Measurements from ENCODE around the gene SDK1.

Gene SDK1

DNA sequence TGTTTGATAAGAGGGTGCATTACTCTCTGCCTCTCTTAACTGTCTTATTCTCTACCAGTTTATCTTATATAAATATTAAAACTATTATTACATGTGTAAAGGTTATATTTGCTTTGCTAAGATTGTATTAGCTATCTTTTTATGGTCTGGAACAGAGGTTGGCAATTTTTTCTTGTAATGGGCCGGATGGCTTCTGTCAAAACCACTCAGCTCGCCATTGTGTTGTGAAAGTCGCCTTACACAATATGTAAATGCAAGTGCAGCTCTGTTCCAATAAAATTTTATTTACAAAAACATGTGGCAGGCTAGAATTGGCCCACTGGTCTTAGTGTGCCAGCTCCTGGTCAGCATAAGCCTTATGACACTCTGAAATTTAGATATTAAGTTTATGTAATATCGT lies 185.8 kb downstream of the SDK1 start:
- DNase-seq: no peak
- Histone ChIP-seq H3K9me3 (no peaks in the 10 kb centered on the region), H3K4me1 (no peaks in the 10 kb centered on the region), H3K4me3 (ENCODE audit: low read depth, low read length) (no peak overlapping the region), H3K36me3 (no peaks in the 10 kb centered on the region), H3K27me3 (no peaks in the 10 kb centered on the region)
- TF ChIP-seq, protein P1, sequence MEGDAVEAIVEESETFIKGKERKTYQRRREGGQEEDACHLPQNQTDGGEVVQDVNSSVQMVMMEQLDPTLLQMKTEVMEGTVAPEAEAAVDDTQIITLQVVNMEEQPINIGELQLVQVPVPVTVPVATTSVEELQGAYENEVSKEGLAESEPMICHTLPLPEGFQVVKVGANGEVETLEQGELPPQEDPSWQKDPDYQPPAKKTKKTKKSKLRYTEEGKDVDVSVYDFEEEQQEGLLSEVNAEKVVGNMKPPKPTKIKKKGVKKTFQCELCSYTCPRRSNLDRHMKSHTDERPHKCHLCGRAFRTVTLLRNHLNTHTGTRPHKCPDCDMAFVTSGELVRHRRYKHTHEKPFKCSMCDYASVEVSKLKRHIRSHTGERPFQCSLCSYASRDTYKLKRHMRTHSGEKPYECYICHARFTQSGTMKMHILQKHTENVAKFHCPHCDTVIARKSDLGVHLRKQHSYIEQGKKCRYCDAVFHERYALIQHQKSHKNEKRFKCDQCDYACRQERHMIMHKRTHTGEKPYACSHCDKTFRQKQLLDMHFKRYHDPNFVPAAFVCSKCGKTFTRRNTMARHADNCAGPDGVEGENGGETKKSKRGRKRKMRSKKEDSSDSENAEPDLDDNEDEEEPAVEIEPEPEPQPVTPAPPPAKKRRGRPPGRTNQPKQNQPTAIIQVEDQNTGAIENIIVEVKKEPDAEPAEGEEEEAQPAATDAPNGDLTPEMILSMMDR (IDR thresholded peaks at IDR 0.05; ENCODE audit: low read depth, low read length): no peak

DNA sequence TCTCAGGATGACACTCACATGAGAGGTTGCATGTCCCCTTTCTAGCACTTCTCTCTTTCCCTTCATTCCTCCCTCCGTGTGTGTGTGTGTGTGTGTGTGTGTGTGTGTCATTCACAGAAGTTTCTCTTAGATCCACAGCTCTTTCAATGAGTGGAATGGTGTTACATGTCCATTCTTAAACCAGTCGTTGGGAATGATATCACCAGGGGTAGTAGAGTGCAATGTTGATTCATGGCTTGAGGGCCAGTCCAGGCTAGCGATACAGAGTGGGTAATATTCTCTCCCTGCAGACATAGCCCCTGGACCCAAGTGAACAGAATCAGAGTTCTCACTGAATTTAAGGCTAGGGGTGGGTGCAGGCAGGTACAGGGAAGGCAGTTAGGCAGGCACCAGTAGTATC lies 187.8 kb downstream of the SDK1 start:
- Histone ChIP-seq H3K9me3 (no peaks in the 10 kb centered on the region), H3K27me3 (no peaks in the 10 kb centered on the region), H3K4me1 (no peaks in the 10 kb centered on the region), H3K4me3 (ENCODE audit: low read depth, low read length) (no peak overlapping the region), H3K36me3 (no peaks in the 10 kb centered on the region)
- DNase-seq: no peak
- TF ChIP-seq, protein P1 (IDR thresholded peaks at IDR 0.05; ENCODE audit: low read depth, low read length): no peak

DNA sequence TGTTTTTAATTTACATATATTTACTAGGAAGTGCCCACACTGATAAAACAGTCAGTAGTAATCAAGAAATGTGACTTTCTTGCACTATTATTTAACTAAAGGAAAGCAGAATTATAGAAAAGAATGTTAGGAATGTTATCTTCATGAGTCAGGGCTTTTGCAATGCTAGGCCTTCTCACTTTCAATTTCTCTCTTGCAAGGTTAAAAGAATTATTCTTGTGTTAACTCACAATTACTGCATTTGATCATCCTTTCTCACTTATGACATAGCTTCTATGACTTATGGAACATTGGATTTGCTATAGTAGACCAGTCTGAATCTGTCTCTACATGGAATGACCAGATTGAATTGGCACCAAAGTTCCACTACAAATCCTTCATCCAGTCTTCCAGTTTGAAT lies 192.4 kb downstream of the SDK1 start:
- Histone ChIP-seq H3K4me3 (ENCODE audit: low read depth, low read length) (no peak overlapping the region), H3K9me3 (no peaks in the 10 kb centered on the region), H3K36me3 (no peaks in the 10 kb centered on the region), H3K27me3 (no peaks in the 10 kb centered on the region), H3K4me1 (no peaks in the 10 kb centered on the region)
- TF ChIP-seq, protein P1 (IDR thresholded peaks at IDR 0.05; ENCODE audit: low read depth, low read length): no peak
- DNase-seq: no peak

DNA sequence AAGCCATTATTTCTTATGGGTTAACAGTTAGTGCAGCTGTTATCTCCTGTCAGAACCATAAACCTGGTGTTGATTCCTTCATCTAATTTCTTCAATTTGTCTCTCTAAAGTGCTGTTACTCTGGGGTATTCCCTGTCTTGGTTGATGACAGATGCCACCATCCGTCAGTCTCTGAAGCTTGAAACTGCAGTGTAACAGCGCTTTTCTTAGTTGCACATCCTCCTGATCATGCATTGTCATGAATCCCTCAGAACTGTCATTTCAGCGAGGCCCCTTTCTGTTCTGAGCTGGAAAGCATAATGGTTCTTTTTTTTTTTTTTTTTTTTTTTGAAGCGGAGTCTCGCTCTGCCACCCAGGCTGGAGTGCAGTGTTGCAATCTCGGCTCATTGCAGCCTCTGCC lies 193.9 kb downstream of the SDK1 start:
- Histone ChIP-seq H3K4me1 (no peaks in the 10 kb centered on the region), H3K4me3 (ENCODE audit: low read depth, low read length) (no peak overlapping the region), H3K27me3 (no peaks in the 10 kb centered on the region), H3K36me3 (no peaks in the 10 kb centered on the region), H3K9me3 (no peaks in the 10 kb centered on the region)
- no peak for DNase-seq
- TF ChIP-seq, protein P1 (IDR thresholded peaks at IDR 0.05; ENCODE audit: low read depth, low read length): no peak

DNA sequence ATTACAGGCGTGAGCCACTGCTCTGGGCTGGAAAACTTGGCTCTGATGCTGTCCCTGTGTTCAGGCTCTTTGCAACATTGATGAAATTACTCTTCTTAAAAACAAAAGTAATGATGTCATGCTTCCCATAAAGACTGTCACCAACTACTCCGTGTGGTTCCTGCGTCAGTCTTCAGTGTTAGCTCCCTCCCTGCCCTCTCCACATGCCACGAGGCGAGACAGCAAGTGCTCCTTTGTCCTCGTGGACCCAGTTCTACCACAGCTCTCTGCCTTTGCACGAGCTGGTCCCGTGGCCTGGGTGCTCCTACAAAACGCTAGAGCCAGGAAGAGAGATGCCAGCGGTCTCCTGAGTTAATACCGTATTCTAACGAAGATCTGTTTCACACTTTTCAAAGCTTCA lies 194.5 kb downstream of the SDK1 start:
- no peak overlapping the region for H3K4me3 ChIP-seq (ENCODE audit: low read depth, low read length)
- no peaks in the 10 kb centered on the region for H3K9me3 ChIP-seq
- TF ChIP-seq, protein P1 (IDR thresholded peaks at IDR 0.05; ENCODE audit: low read depth, low read length): no peak
- no peak for DNase-seq
- H3K27me3 ChIP-seq: no peaks in the 10 kb centered on the region
- no peaks in the 10 kb centered on the region for H3K4me1 ChIP-seq
- H3K36me3 ChIP-seq: no peaks in the 10 kb centered on the region

DNA sequence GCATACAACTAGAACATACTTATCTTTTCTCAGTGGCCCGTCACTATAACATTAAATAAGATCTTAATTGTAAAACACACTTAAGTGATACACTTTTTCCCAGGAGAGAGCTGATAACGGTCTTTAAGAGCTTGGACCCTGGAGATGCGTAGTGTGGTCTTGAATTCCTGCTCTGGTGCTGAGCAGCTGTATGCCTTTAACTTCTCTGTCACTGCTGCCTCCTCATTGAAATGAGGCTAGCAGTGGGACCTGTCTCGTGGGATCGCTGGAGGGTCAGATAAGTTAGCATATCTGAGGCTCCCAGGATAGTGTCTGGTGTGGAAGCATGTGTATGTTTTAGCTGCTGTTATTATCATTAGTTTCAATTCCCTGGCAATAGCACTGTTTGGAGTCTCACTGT lies 194.9 kb downstream of the SDK1 start:
- Histone ChIP-seq H3K9me3 (no peaks in the 10 kb centered on the region), H3K27me3 (no peaks in the 10 kb centered on the region), H3K36me3 (no peaks in the 10 kb centered on the region), H3K4me3 (ENCODE audit: low read depth, low read length) (no peak overlapping the region), H3K4me1 (no peaks in the 10 kb centered on the region)
- TF ChIP-seq, protein P1 (IDR thresholded peaks at IDR 0.05; ENCODE audit: low read depth, low read length): no peak
- DNase-seq: no peak
